GM19240 (cell line): ENCODE measurements around the gene SMARCD2.
"Not testable (repeated sequence)": the region's sequence is repeated elsewhere in the genome, so short reads cannot be mapped to it uniquely, and the experiment has no call there.

Experiments used
- DNase-seq: peaks from one replicate; pipeline ENCODE4 v3.0.0; 2011; ENCODE audit warnings: low spot score; ENCODE audit not compliant: insufficient read length

The SMARCD2 gene

DNA sequence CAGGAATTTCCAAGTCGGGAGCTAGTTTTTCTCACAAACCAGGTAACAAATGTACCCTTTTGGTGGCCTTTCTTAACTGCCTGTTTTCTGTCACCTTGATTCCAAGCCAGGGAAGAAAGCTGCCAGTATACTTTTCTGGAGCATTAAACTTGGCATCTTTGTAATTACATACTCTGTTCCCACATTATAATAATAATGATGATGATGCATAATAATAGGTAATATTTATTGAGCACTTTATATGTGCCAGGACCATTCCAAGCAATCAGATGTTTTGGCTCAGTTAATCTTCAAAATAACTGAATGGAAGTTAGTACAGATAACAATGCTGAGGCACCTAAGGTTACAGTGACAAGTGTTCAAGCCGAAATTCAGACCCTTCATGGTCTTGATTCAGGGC lies 26.4 kb downstream of the SMARCD2 start:
- DNase-seq: no peak

DNA sequence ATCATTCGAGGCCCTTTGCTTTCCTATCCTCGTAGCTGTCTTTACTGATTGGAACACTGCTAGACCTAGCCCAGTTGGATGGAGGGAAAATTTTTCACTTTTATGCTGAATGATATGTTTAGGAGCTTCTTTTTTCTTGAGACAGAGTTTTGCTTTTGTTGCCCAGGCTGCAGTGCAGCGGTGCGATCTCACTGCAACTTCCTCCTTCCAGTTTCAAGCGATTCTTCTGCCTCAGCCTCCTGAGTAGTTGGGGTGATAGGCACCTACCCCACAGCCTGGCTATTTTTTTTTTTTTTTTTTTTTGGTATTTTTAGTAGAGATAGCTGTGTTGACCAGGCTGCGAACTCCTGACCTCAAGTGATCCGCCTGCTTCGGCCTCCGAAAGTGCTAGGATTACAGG lies 32.5 kb downstream of the SMARCD2 start:
- DNase-seq: no peak

DNA sequence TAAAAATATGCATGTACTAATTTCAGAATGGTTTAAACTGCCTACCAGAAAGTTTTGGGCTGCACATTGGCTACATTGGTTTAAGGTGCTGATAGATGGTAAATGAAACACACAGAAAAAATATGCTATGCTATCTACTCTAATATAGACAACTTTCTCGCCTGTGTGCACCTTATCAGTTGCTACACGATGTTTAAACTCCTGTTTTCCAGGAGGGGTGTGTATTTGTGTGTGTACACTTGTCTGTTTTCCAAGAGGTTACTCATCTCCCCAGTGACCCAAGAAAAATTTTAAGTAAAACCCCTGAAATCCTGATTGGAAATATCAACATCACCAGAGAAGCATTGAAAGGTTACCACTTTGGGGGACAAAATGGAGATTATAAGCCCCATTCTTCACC lies 36.9 kb downstream of the SMARCD2 start:
- DNase-seq: no peak

DNA sequence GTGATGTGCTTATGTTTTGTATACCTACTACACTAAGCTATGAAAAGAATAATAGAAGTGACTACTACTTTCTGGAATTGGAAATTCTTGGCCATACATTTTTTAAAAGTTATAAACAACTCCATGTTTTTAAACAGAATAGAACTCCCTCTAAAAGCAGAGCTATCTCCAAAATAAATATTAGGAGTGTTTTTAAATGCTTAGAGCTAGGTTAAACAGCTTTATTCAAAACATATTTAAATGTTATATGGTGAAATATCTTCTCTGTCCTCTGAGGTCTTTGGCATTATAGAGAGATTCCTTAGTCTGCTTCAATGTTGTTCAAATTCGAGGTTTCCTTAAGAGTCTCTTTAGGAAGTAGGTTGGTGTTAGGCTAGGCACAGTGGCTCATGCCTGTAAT lies 38.2 kb downstream of the SMARCD2 start:
- no peak for DNase-seq

DNA sequence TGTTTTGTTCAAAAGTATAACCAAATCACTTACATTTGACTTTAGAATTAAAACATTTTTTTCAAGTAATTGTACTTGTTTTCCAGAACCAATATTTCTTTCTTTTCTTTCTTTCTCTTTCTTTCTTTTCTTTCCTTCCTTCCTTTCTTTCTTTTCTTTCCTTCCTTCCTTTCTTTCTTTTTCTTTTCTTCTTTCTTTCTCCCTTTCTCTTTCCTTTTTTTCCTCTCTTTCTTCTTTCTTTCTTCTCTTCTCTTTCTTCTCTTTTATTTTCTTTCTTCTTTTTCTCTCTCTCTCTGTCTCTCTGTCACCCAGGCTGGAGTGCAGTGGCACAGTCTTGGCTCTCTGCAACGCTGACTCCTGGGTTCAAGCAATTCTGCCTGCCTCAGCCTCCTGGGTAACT lies 41.7 kb downstream of the SMARCD2 start:
- DNase-seq: no peak

DNA sequence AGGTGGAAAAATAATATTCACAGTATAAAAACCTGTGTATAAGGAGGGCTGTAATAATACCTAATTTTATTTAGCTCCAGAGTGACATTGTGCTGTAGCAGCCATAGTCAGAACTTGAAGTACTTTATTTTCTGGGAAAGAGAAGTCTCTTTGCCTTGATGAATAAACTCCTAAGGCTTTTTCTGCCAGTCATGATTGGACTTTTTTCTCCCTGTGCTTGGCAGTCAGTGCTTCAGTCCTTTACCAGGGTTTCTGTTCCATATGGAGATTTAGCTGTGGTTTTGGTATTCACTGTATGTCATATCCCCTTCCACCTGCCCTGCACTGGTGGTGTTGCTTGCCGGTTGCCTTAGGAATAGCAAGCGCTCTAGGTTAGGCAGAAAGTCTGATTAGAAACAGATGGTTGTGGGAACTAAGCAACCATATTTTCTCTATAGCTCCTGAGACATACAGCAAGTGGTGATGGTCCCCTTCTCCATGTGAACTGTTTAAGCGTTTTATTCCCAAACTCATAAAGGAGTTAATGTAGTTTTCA lies 43.8 kb downstream of the SMARCD2 start:
- DNase-seq: no peak

DNA sequence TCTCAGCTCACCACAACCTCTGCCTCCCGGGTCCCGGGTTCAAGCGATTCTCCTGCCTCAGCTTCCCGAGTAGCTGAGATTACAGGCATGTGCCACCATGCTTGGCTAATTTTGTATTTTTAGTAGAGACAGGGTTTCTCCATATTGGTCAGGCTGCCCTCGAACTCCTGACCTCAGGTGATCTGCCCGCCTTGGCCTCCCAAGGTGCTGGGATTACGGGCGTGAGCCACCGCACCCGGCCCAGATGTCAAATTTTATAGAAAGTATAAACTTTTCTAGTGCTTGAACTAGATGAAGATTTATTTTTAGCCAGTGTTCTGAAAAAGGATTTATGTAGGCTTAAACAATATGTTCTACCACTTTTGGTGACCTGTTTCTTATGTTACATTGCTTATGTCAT lies 46.1 kb downstream of the SMARCD2 start:
- not testable (repeated sequence) for DNase-seq

DNA sequence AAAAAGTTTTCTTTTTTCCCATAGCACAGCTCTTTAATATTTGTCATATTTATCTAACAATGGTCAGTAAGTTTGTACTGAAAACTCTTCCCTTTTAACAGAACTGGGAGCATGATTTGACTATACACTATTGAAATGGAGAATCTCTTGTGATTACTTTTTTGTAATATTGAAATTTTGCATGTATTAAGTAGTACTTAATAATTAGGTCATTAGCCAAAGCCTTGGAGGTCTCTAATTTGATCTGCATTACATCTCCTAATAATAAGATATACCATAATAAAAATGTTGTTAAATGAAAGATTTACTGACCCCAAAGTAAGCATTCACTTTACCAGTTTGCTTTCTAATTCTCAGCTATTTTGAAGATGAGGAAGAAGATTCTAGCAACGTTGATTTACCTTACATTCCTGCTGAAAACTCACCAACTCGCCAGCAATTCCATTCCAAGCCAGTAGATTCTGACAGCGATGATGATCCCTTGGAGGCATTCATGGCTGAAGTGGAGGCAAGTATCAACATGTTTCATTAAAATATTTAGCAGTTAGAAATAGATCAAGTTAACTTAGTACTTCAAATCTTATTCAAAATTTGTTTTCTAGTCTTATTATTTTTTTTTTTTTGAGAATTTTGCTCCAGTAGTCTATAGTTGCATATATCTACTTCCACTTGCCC lies 50.3 kb downstream of the SMARCD2 start:
- DNase-seq: no peak

DNA sequence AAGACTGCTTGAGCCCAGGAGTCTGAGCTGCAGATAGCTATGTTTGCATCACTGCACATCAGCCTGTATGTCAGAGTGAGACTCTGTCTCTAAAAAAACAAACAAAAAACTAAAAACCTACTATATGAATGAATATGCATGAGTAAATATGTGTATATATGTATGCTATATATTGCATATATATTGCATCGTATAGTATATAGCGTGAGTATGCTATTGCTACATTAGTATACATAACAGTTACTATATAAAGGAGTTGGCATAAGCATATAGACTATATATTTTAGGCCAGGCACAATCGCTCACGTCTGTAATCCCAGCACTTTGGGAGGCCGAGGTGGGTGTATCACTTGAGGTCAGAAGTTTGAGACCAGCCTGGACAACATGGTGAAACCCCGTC lies 52.4 kb downstream of the SMARCD2 start:
- no peak for DNase-seq

DNA sequence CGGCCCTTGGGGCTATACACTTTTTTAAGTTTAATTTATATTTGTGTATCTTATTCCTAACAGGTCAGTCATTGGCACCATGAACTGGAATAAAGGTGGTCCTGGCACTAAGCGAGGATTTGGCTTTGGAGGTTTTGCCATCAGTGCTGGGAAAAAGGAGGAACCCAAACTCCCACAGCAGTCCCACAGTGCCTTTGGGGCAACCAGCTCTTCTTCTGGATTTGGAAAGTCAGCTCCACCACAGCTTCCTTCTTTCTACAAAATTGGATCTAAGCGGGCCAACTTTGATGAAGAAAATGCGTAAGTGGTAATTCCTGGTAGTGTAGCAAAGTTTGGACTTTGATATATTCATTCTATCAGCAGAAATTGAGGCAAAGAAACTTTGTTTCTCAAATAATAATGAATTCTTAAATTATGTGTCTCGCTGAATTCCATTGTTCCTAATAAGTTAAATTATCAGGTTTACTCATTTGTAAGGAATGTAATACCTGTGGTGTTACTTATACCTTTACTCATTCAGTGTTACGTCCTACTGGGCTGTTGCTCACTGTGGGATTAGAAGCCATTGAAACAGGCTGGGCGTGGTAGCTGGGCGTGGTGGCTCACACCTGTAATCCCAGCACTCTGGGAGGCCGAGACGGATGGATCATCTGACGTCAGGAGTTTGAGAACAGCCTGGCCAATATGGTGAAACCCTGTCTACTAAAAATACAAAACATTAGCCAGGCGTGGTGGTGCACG lies 55.3 kb downstream of the SMARCD2 start:
- no peak for DNase-seq

DNA sequence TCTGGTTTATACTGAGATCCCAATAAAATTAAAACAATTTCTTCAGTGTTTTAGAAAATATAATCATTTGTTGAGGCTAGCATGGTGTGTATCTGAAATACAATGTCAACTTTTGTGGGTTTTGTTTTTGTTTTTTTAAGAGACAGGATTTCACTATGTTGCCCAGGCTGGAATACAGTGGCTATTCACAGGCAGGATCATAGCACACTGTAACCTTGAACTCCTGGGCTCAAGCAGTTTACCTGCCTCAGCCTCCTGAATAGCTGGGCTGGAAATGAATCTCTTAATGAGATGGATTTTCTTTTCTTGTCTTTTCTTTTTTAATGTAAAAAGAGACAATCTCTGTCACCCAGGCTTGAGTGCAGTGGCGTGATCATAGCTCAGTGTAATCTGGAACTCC lies 56.4 kb downstream of the SMARCD2 start:
- no peak for DNase-seq

DNA sequence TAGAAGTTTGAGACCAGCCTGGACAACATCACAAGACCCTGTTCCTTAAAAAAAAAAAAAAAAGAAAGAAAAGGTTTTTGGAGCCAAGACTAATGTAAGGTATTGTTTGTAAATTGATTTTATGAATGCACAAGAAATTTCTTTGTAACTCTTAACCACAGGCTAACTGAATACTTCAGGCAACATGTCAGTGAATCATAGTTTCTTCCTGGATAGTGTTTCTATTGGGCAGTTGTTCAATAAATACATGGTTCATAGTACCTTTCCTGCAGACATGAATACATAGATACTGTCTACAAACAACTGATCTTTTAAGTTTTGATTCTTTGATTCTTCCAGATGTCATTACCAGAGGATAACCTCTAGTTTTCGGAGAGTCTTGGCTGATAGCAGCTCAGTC lies 56.9 kb downstream of the SMARCD2 start:
- no peak for DNase-seq

DNA sequence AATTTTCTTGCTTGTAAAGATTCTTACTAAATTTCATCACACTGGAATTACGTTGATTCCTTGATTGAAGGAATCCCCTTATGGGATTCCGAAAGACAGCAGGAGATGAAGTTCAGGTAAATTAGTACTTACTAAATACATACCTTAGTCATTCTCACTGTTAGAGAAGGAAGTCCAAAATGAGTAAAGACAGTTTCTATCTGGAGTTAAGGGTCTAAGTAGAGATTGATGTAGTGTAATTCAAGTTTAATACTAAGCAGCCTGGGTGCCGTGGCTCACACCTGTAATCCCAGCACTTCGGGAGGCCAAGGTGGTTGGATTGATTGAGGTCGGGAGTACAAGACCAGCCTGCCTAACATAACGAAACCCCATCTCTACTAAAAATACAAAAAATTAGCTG lies 59.0 kb downstream of the SMARCD2 start:
- no peak for DNase-seq
